HCEC 1CT (cell line): ENCODE results near the gene TPSD1.
"Not testable (repeated sequence)": the region's sequence is repeated elsewhere in the genome, so short reads cannot be mapped to it uniquely, and the experiment has no call there.

ENCODE experiments used
- DNase-seq: peaks from one replicate; pipeline ENCODE4 v3.0.0-alpha.2; 2017

Gene TPSD1

GRCh38 chr16:1221628-1222552, 34.0 kb upstream of the TPSD1 start:
- DNase-seq, result no peak

- no peak for DNase-seq
Measured at GRCh38 chr16:1222553-1223354, 33.1 kb upstream of the TPSD1 start.

DNA sequence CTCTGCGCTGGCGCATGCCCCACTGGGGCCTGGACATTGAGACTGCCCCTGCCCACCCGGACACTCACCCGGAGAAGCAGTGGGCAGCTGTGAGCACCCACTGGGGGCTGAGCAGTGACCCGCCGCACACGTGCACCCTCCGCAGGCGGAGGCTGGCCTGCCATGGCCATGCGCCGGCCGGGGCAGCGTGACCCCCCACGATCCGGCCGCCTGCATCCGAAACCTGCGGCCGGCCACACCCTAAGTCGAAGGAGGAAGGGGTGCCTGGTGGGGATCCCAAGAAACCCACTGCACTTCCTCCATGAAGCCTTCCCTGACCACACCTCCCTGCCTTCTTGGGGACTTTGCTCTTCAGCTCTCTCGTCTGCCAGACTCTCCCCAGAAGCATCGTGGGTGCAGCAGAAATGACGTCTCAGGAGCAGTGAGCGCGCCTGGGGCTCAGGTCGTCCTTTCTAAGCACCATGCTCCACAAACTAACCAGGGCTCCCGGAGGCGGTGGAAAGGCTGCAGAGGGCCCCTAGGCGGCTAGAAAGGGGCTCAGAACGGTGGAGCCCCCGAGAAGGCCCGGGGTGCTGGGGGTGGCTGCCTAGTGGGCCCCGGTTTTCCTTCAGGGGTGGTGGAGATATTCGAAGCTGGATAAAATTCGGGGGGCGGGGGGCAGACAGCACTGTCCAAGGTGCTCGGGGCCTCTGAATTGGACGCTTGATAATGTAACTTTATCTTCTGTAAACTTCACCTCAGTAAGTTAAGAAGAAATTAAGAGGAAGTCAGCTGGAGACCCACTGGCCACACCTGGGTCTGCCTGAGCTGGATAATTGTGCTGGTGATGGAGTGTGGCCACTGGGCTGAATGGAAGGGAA, 32.3 kb upstream of the TPSD1 start:
- no peak for DNase-seq

DNA sequence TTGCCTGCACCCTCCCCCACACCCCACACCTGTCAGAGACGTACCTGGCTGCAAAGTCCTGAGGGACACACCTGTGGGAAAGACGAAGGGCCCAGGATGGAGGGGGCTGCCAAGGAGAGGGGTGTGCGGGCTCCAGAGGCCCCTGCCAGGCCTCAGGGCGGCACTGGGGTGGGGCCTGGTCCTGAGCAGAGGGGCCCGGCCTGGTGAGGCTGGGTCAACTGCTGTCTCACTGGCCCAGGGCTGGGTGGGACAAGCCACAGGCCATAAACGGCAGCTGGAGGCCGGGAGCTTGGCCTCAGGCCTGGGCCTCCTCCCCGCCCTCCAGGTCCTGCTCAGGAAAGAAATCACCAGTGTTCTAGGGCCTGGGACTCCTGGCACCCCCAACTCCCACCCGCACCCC, 31.3 kb upstream of the TPSD1 start:
- DNase-seq, result no peak

DNA sequence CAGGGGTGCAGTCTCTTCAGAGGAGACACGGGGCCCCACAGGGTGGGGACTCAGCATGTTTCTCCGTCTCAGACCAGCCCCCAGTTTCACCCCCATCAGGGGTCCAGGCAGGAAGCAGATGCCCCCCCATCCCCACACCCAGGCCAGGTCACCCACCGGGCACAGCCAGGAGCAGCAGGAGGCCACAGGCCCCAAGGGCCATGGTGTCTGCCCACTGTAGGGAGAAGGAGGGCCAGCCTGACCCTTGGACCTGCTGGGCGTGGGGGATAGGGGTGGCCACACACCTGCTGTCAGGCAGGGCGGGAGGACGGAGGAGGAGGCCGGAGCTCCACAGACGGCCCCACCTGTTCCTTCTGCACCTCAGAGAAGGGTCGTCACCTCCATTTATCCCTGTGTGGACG, 30.8 kb upstream of the TPSD1 start, which contains the start of gene TPSG1:
Gene TPSG1, minus strand, starts transcription at position 218 of the 401 bp plus-strand sequence. Its CDS starts 16 bp downstream, at position 202.
- DNase-seq, result no peak

GRCh38 chr16:1225728-1226311, 30.0 kb upstream of the TPSD1 start:
- DNase-seq, result not testable (repeated sequence)

DNA sequence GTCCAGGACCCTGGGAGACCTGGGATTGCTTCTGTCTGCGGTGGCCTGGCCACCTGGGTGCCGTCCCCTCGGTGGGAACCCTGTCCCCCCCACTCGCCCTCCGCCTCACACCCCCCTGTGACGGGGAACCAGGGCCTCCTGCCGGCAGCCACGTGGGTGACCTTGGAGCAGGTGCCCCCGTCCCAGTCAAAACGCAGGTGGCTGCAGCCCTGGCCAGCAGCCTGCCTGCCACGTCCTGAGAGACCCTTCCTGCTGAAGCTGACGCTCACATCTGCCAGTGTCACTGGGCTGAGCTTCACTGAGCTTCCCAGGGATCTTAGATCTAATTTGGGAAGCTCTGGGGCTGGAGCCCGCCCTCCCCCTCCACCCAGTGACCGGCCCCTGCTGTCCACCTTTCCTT, 29.2 kb upstream of the TPSD1 start:
- not testable (repeated sequence) for DNase-seq

- not testable (repeated sequence) for DNase-seq
Measured at GRCh38 chr16:1228227-1228626, 27.6 kb upstream of the TPSD1 start.

- DNase-seq, result not testable (repeated sequence)
Measured at GRCh38 chr16:1229476-1229875, 26.4 kb upstream of the TPSD1 start.

DNA sequence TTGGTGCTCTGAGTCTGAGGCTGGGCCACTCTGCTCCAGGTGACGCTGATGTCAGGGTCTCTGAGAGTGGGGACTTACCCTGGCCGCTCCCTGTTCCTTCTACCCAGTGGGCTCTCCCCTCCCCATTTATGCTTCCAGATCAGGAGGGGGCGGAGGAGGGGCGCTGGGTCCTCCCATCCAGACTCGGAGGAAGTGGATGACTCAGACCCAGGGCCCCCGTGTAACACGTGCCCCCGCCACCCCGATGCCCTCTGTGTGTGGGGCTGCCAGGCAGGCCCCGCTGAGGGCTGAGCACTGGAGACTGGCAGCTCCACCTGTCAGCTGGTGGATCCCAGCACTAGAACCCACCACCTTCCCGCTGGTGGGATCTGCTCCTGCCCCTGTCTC, 25.8 kb upstream of the TPSD1 start, which contains the start of gene TPSB2:
Gene TPSB2, minus strand, starts transcription at position 101 of the 387 bp plus-strand sequence. CDS start 233 bp downstream, outside the sequence.
- DNase-seq, result not testable (repeated sequence)

GRCh38 chr16:1230471-1231212, 25.2 kb upstream of the TPSD1 start:
- not testable (repeated sequence) for DNase-seq

GRCh38 chr16:1231301-1231700, 24.6 kb upstream of the TPSD1 start:
- not testable (repeated sequence) for DNase-seq

DNA sequence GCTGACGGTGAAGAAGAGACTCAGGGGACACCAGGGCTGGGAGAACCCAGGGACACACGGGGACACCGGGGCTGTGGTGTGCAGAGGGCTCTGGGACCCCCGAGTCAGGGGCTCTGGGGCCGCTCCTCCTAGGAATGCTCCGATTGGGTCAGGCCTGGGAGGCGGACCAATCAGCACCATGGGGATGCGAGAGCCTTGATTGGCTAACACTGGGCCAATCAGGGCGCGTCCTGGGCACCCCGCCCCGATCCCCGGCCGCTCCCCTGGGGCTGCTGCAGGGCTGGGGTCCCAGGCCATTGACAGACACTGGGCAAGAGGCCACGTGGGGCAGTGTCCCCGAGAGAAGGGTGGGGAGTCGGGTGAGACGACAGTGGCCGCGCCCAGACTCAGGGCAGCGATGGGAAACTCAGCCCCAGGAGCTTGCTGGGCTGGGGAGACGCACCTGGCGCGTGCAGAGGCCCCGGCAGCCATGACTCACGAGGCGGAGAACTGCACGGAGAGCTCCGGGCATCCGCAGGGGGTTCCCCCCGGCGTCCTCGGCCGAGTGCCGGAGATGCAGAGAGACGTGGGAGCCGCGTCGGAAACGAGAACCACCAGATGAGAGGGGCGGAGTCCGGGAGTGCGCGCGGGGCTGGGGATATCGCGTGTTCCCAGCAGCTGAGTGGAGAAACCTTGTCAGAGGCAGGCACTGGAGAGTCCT, 23.7 kb upstream of the TPSD1 start:
- DNase-seq, result not testable (repeated sequence)

DNA sequence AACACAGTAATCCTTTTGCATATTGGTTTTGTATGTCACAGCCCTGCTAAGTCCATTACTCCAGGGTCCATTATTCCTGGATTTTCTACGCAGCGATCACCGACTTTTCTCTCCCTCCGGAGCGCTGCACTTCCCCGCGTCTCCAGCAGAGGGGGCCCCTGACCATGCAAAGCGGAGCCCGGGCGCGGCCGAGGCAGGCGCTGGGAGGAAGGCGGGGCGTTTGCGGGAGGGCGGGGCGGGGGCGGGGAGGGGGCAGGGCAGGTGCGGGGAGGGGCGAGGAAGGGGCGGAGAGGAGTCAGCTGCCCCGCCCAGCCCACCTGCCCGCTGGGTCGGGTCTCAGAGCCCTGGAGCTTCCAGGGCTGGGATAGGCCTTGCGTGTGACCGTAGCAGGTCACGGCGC, 19.2 kb upstream of the TPSD1 start:
- not testable (repeated sequence) for DNase-seq

GRCh38 chr16:1237990-1238389, 17.9 kb upstream of the TPSD1 start:
- DNase-seq, result no peak

DNA sequence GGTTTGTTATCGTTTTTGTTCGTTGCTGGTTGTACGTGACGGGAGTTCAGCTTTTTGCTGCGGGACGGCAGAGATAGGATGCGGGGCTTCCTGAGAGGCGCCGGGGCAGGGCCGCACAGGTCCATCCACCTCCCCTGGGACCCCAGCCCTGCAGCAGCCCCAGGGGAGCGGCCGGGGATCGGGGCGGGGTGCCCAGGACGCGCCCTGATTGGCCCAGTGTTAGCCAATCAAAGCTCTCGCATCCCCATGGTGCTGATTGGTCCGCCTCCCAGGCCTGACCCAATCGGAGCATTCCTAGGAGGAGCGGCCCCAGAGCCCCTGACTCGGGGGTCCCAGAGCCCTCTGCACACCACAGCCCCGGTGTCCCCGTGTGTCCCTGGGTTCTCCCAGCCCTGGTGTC, 17.0 kb upstream of the TPSD1 start:
- DNase-seq, result not testable (repeated sequence)

DNA sequence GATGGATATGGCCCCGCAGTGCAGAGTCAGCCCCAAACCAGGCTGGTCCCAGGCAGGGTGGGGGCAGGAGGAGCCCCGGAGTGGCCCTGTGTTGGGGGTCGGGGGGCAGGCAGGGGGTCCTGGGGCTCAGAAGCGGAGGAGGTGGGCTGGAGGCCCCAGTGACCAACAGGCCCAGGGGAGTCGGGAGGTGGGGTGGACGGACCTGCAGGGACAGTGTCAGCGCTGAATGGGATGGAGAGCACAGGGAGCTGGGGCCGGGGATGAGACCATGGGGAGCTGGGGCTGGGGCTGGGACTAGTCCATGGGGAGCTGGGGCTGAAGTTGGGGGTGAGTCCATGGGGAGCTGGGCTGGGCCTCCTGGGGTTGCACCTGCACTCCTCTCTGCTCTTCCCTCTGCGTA, 16.3 kb upstream of the TPSD1 start:
- not testable (repeated sequence) for DNase-seq

DNA sequence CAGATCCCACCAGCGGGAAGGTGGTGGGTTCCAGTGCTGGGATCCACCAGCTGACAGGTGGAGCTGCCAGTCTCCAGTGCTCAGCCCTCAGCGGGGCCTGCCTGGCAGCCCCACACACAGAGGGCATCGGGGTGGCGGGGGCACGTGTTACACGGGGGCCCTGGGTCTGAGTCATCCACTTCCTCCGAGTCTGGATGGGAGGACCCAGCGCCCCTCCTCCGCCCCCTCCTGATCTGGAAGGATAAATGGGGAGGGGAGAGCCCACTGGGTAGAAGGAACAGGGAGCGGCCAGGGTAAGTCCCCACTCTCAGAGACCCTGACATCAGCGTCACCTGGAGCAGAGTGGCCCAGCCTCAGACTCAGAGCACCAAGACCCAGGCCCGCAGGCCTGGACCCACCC, 15.4 kb upstream of the TPSD1 start, which contains the start of gene TPSAB1:
Gene TPSAB1, plus strand, starts transcription at position 270 of the 400 bp plus-strand sequence. CDS start 234 bp downstream, outside the sequence.
- not testable (repeated sequence) for DNase-seq

DNA sequence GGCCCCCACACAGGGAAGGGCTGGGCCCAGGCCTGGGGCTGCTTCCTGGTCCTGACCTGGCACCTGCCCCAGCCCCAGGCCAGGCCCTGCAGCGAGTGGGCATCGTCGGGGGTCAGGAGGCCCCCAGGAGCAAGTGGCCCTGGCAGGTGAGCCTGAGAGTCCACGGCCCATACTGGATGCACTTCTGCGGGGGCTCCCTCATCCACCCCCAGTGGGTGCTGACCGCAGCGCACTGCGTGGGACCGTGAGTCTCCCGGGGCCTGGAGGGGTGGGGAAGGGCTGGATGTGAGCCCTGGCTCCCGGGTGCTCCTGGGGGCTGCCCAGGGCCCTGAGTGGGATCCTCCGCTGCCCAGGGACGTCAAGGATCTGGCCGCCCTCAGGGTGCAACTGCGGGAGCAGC, 14.8 kb upstream of the TPSD1 start:
- DNase-seq, result not testable (repeated sequence)

GRCh38 chr16:1243363-1243762, 12.5 kb upstream of the TPSD1 start:
- DNase-seq, result not testable (repeated sequence)
